Natural killer cell (primary cell): ENCODE measurements around the gene KRTCAP3. TPM values are rescaled to one million over a fixed set of nuclear protein-coding genes. Genes with fewer than 3 reads are reported as not detected.

Source experiments
- ATAC-seq, 3 donors: fragments of 150-1000 bp in 2 of 3; fragments of 200-7000 bp in 1 of 3; cut with Tn5 transposase; 1 replicate in 1 of 3; 2 replicates in 2 of 3; pipeline ENCODE4 v1.10.0; 2021; ENCODE audit warnings: mild to moderate bottlenecking in 2 of 3, moderate library complexity in 2 of 3
- DNase-seq, 2 donors: peaks; one replicate each; pipeline versions ENCODE4 v3.0.0 to v3.0.0-alpha.2; 2013 to 2021; ENCODE audit warnings: mixed read lengths in 1 of 2
- H3K27ac ChIP-seq: one replicate; pipeline ENCODE4 v1.5.1; 2013; ENCODE audit warnings: mild to moderate bottlenecking, low read length
- H3K27me3 ChIP-seq: one replicate; pipeline ENCODE4 v1.6.1; 2013; ENCODE audit warnings: low read length; ENCODE audit not compliant: control insufficient read depth, insufficient read depth
- H3K36me3 ChIP-seq: one replicate; pipeline ENCODE4 v1.6.1; 2013; ENCODE audit warnings: low read length; ENCODE audit not compliant: control insufficient read depth, insufficient read depth
- H3K4me1 ChIP-seq: one replicate; pipeline ENCODE4 v1.6.1; 2013; ENCODE audit warnings: low read length; ENCODE audit not compliant: control insufficient read depth, insufficient read depth
- H3K4me3 ChIP-seq: one replicate; pipeline ENCODE4 v1.5.1; 2013; ENCODE audit warnings: low read length
- H3K9me3 ChIP-seq: one replicate; pipeline ENCODE4 v1.6.1; 2013; ENCODE audit warnings: low read length; ENCODE audit not compliant: control insufficient read depth, insufficient read depth
- H3K27ac Mint-ChIP-seq, 2 donors: one replicate each; pipeline ENCODE4 v1.8.0; 2022; ENCODE audit warnings: mild to moderate bottlenecking in 2 of 2, mixed read lengths in 2 of 2, moderate library complexity in 1 of 2
- H3K27me3 Mint-ChIP-seq, 2 donors: one replicate each; pipeline ENCODE4 v1.8.0; 2022; ENCODE audit warnings: low read depth in 2 of 2, mixed read lengths in 2 of 2
- H3K36me3 Mint-ChIP-seq: one replicate; pipeline ENCODE4 v1.8.0; 2022; ENCODE audit warnings: mixed read lengths
- H3K4me1 Mint-ChIP-seq, 2 donors: one replicate each; pipeline ENCODE4 v1.8.0; 2022; ENCODE audit warnings: mixed read lengths in 2 of 2
- H3K4me3 Mint-ChIP-seq: one replicate; pipeline ENCODE4 v1.8.0; 2022; ENCODE audit warnings: mild to moderate bottlenecking, moderate library complexity, mixed read lengths
- H3K9me3 Mint-ChIP-seq, 2 donors: one replicate each; pipeline ENCODE4 v1.8.0; 2022; ENCODE audit warnings: mixed read lengths in 2 of 2
- CTCF ChIP-seq: fragments of 200-600 bp; IDR thresholded peaks from one replicate; pipeline ENCODE4 v1.8.0; 2022; ENCODE audit warnings: antibody characterized with exemption
- WGBS: methylation state at CpG from one replicate; pipeline ENCODE4 v1.1.7; 2013; ENCODE audit warnings: missing lambda C conversion rate; ENCODE audit not compliant: insufficient coverage; 5-methylcytosine and 5-hydroxymethylcytosine counted together
- intact Hi-C: fragments of 100-400 bp; cut with micrococcal nuclease; formaldehyde crosslinking; loops from one replicate; pipeline ENCODE4 v1.14.2; 2022
- total RNA-seq, 4 donors: library from RNA; stranded (reverse); fragments of 120-200 nt in 1 of 4; gene quantifications; one replicate each; pipeline versions ENCODE4 v1.2.3 to v1.2.4, GENCODE V29; 2013 to 2022

The KRTCAP3 gene
- total RNA-seq, 3 donors from 2014 or later (not counting 1 experiment from before 2014, with no cell fraction given): 4.4 to 8.4 (median 5.1) TPM

GRCh38 chr2:27409321-27410073, 32.7 kb upstream of the KRTCAP3 start, which contains the start of gene PPM1G:
Gene PPM1G, minus strand, starts transcription at chr2:27409591. Its CDS starts 169 bp downstream, at chr2:27409422.
- H3K4me3 Mint-ChIP-seq: peak within 1 kb of the TSS; percentile 90

GRCh38 chr2:27412419-27413152, 29.6 kb upstream of the KRTCAP3 start:
- Mint-ChIP-seq H3K9me3 (no peaks in the 10 kb centered on the region), H3K4me3 (peak overlapping the region; percentile 26), H3K36me3 (no peaks in the 10 kb centered on the region), H3K27ac (no peak overlapping the region), H3K27me3 (peaks cover 10 to 13% of the 10 kb centered on the region in 2 donors), H3K4me1 (peaks cover 16 to 25% of the 10 kb centered on the region in 2 donors)
- no peak for TF ChIP-seq CTCF
- H3K9me3 ChIP-seq: no peaks in the 10 kb centered on the region
- intact Hi-C loops: no loop called here
- no peaks in the 10 kb centered on the region for H3K36me3 ChIP-seq
- ATAC-seq: no peak
- H3K4me1 ChIP-seq: peaks cover 22% of the 10 kb centered on the region
- no peak overlapping the region for H3K27ac ChIP-seq
- DNase-seq: no peak
- no peaks in the 10 kb centered on the region for H3K27me3 ChIP-seq
- no peak overlapping the region for H3K4me3 ChIP-seq
- 91% methylated on average over 6 of the region's 9 CpGs for WGBS

More at GRCh38 chr2:27409321-27410073, 32.7 kb upstream of the KRTCAP3 start, which contains the start of gene PPM1G:
- DNase-seq (peak; percentile 97 to 98), ATAC-seq (peak; percentile 95 to 100 (median 97))
- intact Hi-C loops: loop anchor here (1.0 to 2.0 kb wide), 4 partner anchors 18 to 79 kb away; partner anchors contain the start of genes EIF2B4, IFT172, NRBP1 and SNX17
- Histone ChIP-seq H3K9me3 (no peaks in the 10 kb centered on the region), H3K36me3 (no peaks in the 10 kb centered on the region), H3K4me1 (peaks cover 27% of the 10 kb centered on the region), H3K4me3 (peak within 1 kb of the TSS; percentile 91), H3K27ac (peak within 1 kb of the TSS; percentile 79), H3K27me3 (no peaks in the 10 kb centered on the region)
- Mint-ChIP-seq H3K27ac (peak within 1 kb of the TSS; percentile 92 to 93), H3K4me1 (peaks cover 30 to 38% of the 10 kb centered on the region in 2 donors), H3K27me3 (peaks cover 10 to 13% of the 10 kb centered on the region in 2 donors), H3K36me3 (no peaks in the 10 kb centered on the region), H3K9me3 (no peaks in the 10 kb centered on the region)
- no peak for TF ChIP-seq CTCF
- WGBS: 2% methylated on average over 82 of the region's 82 CpGs

GRCh38 chr2:27416151-27416550, 26.0 kb upstream of the KRTCAP3 start:
- Histone ChIP-seq H3K27ac (no peak overlapping the region), H3K27me3 (no peaks in the 10 kb centered on the region), H3K36me3 (no peaks in the 10 kb centered on the region), H3K4me1 (no peaks in the 10 kb centered on the region), H3K9me3 (no peaks in the 10 kb centered on the region), H3K4me3 (no peak overlapping the region)
- intact Hi-C loops: no loop called here
- Mint-ChIP-seq H3K27ac (no peak overlapping the region), H3K27me3 (peaks cover 10 to 13% of the 10 kb centered on the region in 2 donors), H3K4me3 (no peak overlapping the region), H3K36me3 (no peaks in the 10 kb centered on the region), H3K4me1 (no peaks in the 10 kb centered on the region), H3K9me3 (no peaks in the 10 kb centered on the region)
- no peak for TF ChIP-seq CTCF
- 92% methylated on average over 6 of the region's 6 CpGs for WGBS
- DNase-seq (no peak), ATAC-seq (no peak)
